IMR-90 (cell line): Measurements from ENCODE around the gene EIF1. TPM values are rescaled to one million over a fixed set of nuclear protein-coding genes. Genes with fewer than 3 reads are reported as not detected.

Experiments
- ATAC-seq: fragments of 200-7000 bp; cut with Tn5 transposase; 2 replicates; pipeline ENCODE4 v1.9.1; 2020; ENCODE audit warnings: low read depth, mild to moderate bottlenecking, moderate library complexity
- BruUV-seq: library from RNA; stranded (reverse); fragments of 400-500 nt; replicated peaks from 2 replicates; lab custom pipeline; 2021; lab: Mats Ljungman, UMichigan
- CTCF ChIA-PET: fragments of 300-600 bp; formaldehyde crosslinking; extraction: SDS; loops from one replicate; lab custom pipeline; 2021; ENCODE audit warnings: antibody characterized with exemption; lab: Yijun Ruan, JAX
- POLR2A ChIA-PET: fragments of 300-600 bp; sonication (Branson Sonifier 250); formaldehyde crosslinking; loops from one replicate; lab custom pipeline; 2022; ENCODE audit warnings: antibody characterized with exemption; ENCODE audit not compliant: unreplicated experiment; lab: Charles Lee
- DNase-seq: peaks from one replicate; pipeline ENCODE4 v3.0.0; 2013
- H2AFZ ChIP-seq: replicated peaks from 2 replicates; pipeline ENCODE3; 2013; ENCODE audit warnings: low read length, mild to moderate bottlenecking; ENCODE audit not compliant: poor library complexity
- H2AK5ac ChIP-seq: 2 replicates; pipeline ENCODE4 v1.6.1; 2013; ENCODE audit warnings: low read depth, low read length, inconsistent platforms
- H2AK9ac ChIP-seq: replicated peaks from 2 replicates; pipeline ENCODE3; 2013; ENCODE audit warnings: mild to moderate bottlenecking, low read depth, low read length, moderate library complexity; ENCODE audit not compliant: poor library complexity
- H2BK120ac ChIP-seq: 2 replicates; pipeline ENCODE4 v1.6.1; 2013; ENCODE audit warnings: low read depth, low read length, inconsistent platforms
- H2BK15ac ChIP-seq: 3 replicates; pipeline ENCODE4 v1.6.1; 2013; ENCODE audit warnings: low read depth, low read length, inconsistent platforms
- H2BK20ac ChIP-seq: 2 replicates; pipeline ENCODE4 v1.6.1; 2013; ENCODE audit warnings: low read depth, mild to moderate bottlenecking, inconsistent platforms, low read length, moderate library complexity
- H2BK5ac ChIP-seq: 2 replicates; pipeline ENCODE4 v1.6.1; 2013; ENCODE audit warnings: mild to moderate bottlenecking, low read depth, low read length, inconsistent platforms; ENCODE audit not compliant: poor library complexity, severe bottlenecking
- H3K14ac ChIP-seq: replicated peaks from 2 replicates; pipeline ENCODE4 v1.6.1; 2013; ENCODE audit warnings: low read depth, low read length, inconsistent platforms
- H3K18ac ChIP-seq: 2 replicates; pipeline ENCODE4 v1.6.1; 2013; ENCODE audit warnings: low read depth, low read length, control low read depth
- H3K23ac ChIP-seq: 2 replicates; pipeline ENCODE4 v1.6.1; 2013; ENCODE audit warnings: low read depth, low read length, inconsistent platforms
- H3K27ac ChIP-seq: 2 replicates; pipeline ENCODE4 v1.5.1; 2013; ENCODE audit warnings: mild to moderate bottlenecking, control low read depth, low read length; ENCODE audit not compliant: insufficient read depth
- H3K27me3 ChIP-seq: 2 replicates; pipeline ENCODE4 v1.6.1; 2013; ENCODE audit warnings: low read length; ENCODE audit not compliant: control insufficient read depth, insufficient read depth
- H3K36me3 ChIP-seq: 2 replicates; pipeline ENCODE4 v1.6.1; 2013; ENCODE audit warnings: low read length, mixed read lengths; ENCODE audit not compliant: control insufficient read depth, insufficient read depth
- H3K4ac ChIP-seq: 2 replicates; pipeline ENCODE4 v1.6.1; 2013; ENCODE audit warnings: low read depth, low read length, inconsistent platforms
- H3K4me1 ChIP-seq: 2 replicates; pipeline ENCODE4 v1.6.1; 2013; ENCODE audit warnings: low read length, mixed read lengths; ENCODE audit not compliant: control insufficient read depth, insufficient read depth
- H3K4me2 ChIP-seq: 2 replicates; pipeline ENCODE4 v1.6.1; 2013; ENCODE audit warnings: low read depth, mild to moderate bottlenecking, control low read depth, low read length, moderate library complexity
- H3K4me3 ChIP-seq: 2 replicates; pipeline ENCODE4 v1.5.1; 2013; ENCODE audit warnings: low read depth, mild to moderate bottlenecking, control low read depth, low read length, moderate library complexity; ENCODE audit not compliant: insufficient read depth
- H3K56ac ChIP-seq: 2 replicates; pipeline ENCODE4 v1.6.1; 2013; ENCODE audit warnings: low read length, inconsistent platforms; ENCODE audit not compliant: insufficient read depth; ENCODE audit errors: extremely low read depth
- H3K79me1 ChIP-seq, 2 experiments: 2 replicates each; pipeline ENCODE4 v1.6.1; 2013; ENCODE audit warnings: low read length in 2 of 2, inconsistent platforms in 1 of 2, low read depth in 1 of 2
- H3K9ac ChIP-seq: 2 replicates; pipeline ENCODE4 v1.6.1; 2013; ENCODE audit warnings: low read depth, low read length, control low read depth
- H3K9me1 ChIP-seq: 2 replicates; pipeline ENCODE4 v1.6.1; 2013; ENCODE audit warnings: low read length, inconsistent platforms; ENCODE audit not compliant: insufficient read depth
- H3K9me3 ChIP-seq: 2 replicates; pipeline ENCODE4 v1.6.1; 2013; ENCODE audit warnings: low read length; ENCODE audit not compliant: control insufficient read depth, insufficient read depth
- H4K20me1 ChIP-seq: 2 replicates; pipeline ENCODE4 v1.6.1; 2013; ENCODE audit warnings: low read length, inconsistent platforms; ENCODE audit not compliant: insufficient read depth
- H4K5ac ChIP-seq: 2 replicates; pipeline ENCODE4 v1.6.1; 2013; ENCODE audit warnings: mild to moderate bottlenecking, low read depth, low read length, control low read depth
- H4K8ac ChIP-seq, 2 experiments: 2 replicates each; pipeline ENCODE4 v1.6.1; 2013; ENCODE audit warnings: low read depth in 2 of 2, low read length in 2 of 2, control low read depth in 1 of 2, inconsistent platforms in 1 of 2
- H4K91ac ChIP-seq: 2 replicates; pipeline ENCODE4 v1.6.1; 2013; ENCODE audit warnings: low read depth, low read length, inconsistent platforms; ENCODE audit not compliant: insufficient read depth
- BHLHE40 ChIP-seq: fragments of 150-350 bp; IDR thresholded peaks from 2 replicates; pipeline ENCODE4 v1.6.1; 2016; ENCODE audit warnings: mild to moderate bottlenecking, low read depth, low read length
- CEBPB ChIP-seq: IDR thresholded peaks from 2 replicates; pipeline ENCODE4 v1.6.1; 2012; ENCODE audit warnings: low read depth, low read length, improper control_type of control experiment
- CHD1 ChIP-seq: IDR thresholded peaks from 2 replicates; pipeline ENCODE4 v1.6.1; 2012; ENCODE audit warnings: low read depth, low read length, improper control_type of control experiment
- MAFK ChIP-seq: IDR thresholded peaks from 2 replicates; pipeline ENCODE4 v1.6.1; 2012; ENCODE audit warnings: low read depth, low read length, improper control_type of control experiment
- MAZ ChIP-seq: IDR thresholded peaks from 2 replicates; pipeline ENCODE4 v1.6.1; 2012; ENCODE audit warnings: low read depth, mild to moderate bottlenecking, low read length, improper control_type of control experiment, moderate library complexity, borderline replicate concordance
- NFE2L2 ChIP-seq: fragments of 150-350 bp; IDR thresholded peaks from 2 replicates; pipeline ENCODE4 v1.6.1; 2016; ENCODE audit warnings: low read depth, mild to moderate bottlenecking, low read length
- POLR2A ChIP-seq: IDR thresholded peaks from 2 replicates; pipeline ENCODE4 v1.6.1; 2012; ENCODE audit warnings: mild to moderate bottlenecking, low read depth, low read length
- RCOR1 ChIP-seq: IDR thresholded peaks from 2 replicates; pipeline ENCODE4 v1.6.1; 2012; ENCODE audit warnings: mild to moderate bottlenecking, low read length, improper control_type of control experiment; ENCODE audit not compliant: insufficient replicate concordance
- RFX5 ChIP-seq: IDR thresholded peaks from 2 replicates; pipeline ENCODE4 v1.8.0; 2012; ENCODE audit warnings: low read depth, mild to moderate bottlenecking, low read length, moderate library complexity
- SMC3 ChIP-seq: fragments of 150-350 bp; IDR thresholded peaks from 2 replicates; pipeline ENCODE4 v1.6.1; 2016; ENCODE audit warnings: low read depth, mild to moderate bottlenecking, antibody characterized with exemption, low read length, moderate library complexity
- WGBS, 2 experiments: methylation state at CpG; one replicate each; pipeline versions ENCODE4 v1.1.5 to v1.1.7; 2013; ENCODE audit warnings: missing lambda C conversion rate in 2 of 2; ENCODE audit not compliant: insufficient read length in 1 of 2; ENCODE audit errors: extremely low coverage in 2 of 2; 5-methylcytosine and 5-hydroxymethylcytosine counted together
- dilution Hi-C: fragments of 300-500 bp; cut with HindIII; formaldehyde crosslinking; loops from one replicate; pipeline ENCODE4 v1.14.3; 2018; ENCODE audit warnings: low sequenced_read_pairs; ENCODE audit not compliant: unreplicated experiment
- in situ Hi-C: fragments of 300-500 bp; cut with MboI; formaldehyde crosslinking; loops from 3 replicates; pipeline ENCODE4 v1.14.3; 2019; ENCODE audit warnings: low sequenced_read_pairs, inconsistent platforms, mixed read lengths
- intact Hi-C: fragments of 100-400 bp; cut with micrococcal nuclease; formaldehyde crosslinking; loops from 2 replicates; pipeline ENCODE4 v1.10.0; 2022
- polyA plus RNA-seq, 3 experiments: library from polyadenylated mRNA; depleted of rRNA; stranded (reverse); fragments of >200 nt; gene quantifications; 2 replicates each; pipeline ENCODE4 v1.2.3, GENCODE V29; 2012; ENCODE audit warnings: low replicate concordance in 1 of 3
- total RNA-seq: library from RNA; depleted of rRNA; stranded (reverse); fragments of >200 nt; gene quantifications from 2 replicates; pipeline ENCODE4 v1.2.3, GENCODE V29; 2012
- TF ChIP-seq, protein P1 (sequence below): fragments of 150-350 bp; IDR thresholded peaks from 2 replicates; pipeline ENCODE4 v1.6.1; 2016; ENCODE audit warnings: low read depth, mild to moderate bottlenecking, low read length, moderate library complexity, borderline replicate concordance
- TF ChIP-seq, protein P2 (sequence below): conservative IDR thresholded peaks from 2 replicates; pipeline ENCODE4 v1.5.1; 2012; ENCODE audit warnings: mild to moderate bottlenecking, low read depth, low read length, improper control_type of control experiment
- TF ChIP-seq, protein P3 (sequence below): fragments of 150-350 bp; IDR thresholded peaks from 2 replicates; pipeline ENCODE4 v1.6.1; 2017; ENCODE audit warnings: mild to moderate bottlenecking, antibody characterized with exemption, low read length, low read depth

Gene EIF1
- total and polyA plus RNA-seq, 2 of the 4 experiments (the other 2 are of a cell fraction) = 89.4 to 381 TPM

DNA sequence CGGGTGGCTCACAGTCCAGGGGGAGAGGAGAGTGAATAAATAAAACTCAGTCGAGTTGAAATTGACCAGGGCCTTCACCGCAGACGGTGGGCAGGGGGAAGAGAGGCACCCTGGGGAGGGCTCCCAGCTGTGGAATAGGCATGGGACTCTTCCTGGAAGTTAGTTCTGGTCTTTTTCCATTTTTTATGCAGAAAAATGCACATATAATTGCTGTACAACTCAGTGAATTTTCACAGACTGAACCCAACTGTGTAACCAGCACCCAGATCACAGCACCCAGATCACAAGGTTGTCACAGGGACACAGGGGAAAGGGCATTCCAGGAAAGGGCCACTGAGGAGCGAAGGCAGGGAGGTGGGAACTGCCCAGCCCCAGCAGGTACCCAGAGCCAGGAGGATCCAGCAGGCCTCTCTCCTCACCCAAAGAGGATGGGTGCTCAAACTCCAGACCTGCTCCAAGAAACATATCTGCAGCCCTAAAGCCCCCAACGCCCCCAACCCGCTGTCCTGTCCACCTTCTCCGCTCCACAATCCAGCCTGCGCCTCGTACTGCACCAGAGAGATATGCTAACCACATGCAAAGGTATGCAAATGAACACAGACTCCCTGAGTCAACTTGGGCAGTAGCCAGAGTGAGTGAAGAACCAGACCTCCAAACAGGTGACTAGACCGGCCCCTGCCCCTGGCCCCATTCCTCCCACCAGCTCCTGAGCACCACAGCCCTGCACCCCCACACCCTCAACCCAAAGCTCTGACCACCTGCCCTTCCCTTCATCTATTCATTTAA is 29.1 kb upstream of the EIF1 start:
- peak overlapping the region; percentile 48 for H2AK9ac ChIP-seq
- no peak overlapping the region for H3K27ac ChIP-seq
- no peak overlapping the region for H3K56ac ChIP-seq
- H2BK120ac ChIP-seq = no peak overlapping the region
- POLR2A ChIA-PET = no interaction called here
- H4K20me1 ChIP-seq = no peaks in the 10 kb centered on the region
- no peaks in the 10 kb centered on the region for H3K36me3 ChIP-seq
- in situ Hi-C loops (loop anchor here (5.0 to 25.0 kb wide), 7 partner anchors 107 to 1297 kb away; partner anchors contain the start of gene GJD3), dilution Hi-C loops (no loop called here), intact Hi-C loops (no loop called here)
- H3K79me1 ChIP-seq = no peaks in the 10 kb centered on the region
- no peak overlapping the region for H3K23ac ChIP-seq
- H3K27me3 ChIP-seq = peaks cover 3% of the 10 kb centered on the region; the same call in 1 of the 2 replicates
- H2AFZ ChIP-seq = peak overlapping the region; percentile 35
- no peak overlapping the region for H4K5ac ChIP-seq
- H3K9me3 ChIP-seq = no peaks in the 10 kb centered on the region
- H4K8ac ChIP-seq = no peak overlapping the region
- H2BK15ac ChIP-seq = no peak overlapping the region
- H2BK5ac ChIP-seq = no peak overlapping the region
- H3K4me2 ChIP-seq = no peak overlapping the region
- H3K4ac ChIP-seq = no peak overlapping the region
- ATAC-seq (no peak), DNase-seq (peak; percentile 22)
- H3K4me1 ChIP-seq = no peaks in the 10 kb centered on the region
- no peak for TF ChIP-seq SMC3
- no peak for TF ChIP-seq CHD1
- TF ChIP-seq, protein P1, sequence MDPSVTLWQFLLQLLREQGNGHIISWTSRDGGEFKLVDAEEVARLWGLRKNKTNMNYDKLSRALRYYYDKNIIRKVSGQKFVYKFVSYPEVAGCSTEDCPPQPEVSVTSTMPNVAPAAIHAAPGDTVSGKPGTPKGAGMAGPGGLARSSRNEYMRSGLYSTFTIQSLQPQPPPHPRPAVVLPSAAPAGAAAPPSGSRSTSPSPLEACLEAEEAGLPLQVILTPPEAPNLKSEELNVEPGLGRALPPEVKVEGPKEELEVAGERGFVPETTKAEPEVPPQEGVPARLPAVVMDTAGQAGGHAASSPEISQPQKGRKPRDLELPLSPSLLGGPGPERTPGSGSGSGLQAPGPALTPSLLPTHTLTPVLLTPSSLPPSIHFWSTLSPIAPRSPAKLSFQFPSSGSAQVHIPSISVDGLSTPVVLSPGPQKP = no peak
- TF ChIP-seq MAFK = no peak
- no peak for TF ChIP-seq MAZ
- TF ChIP-seq RCOR1 = no peak
- TF ChIP-seq, protein P2, sequence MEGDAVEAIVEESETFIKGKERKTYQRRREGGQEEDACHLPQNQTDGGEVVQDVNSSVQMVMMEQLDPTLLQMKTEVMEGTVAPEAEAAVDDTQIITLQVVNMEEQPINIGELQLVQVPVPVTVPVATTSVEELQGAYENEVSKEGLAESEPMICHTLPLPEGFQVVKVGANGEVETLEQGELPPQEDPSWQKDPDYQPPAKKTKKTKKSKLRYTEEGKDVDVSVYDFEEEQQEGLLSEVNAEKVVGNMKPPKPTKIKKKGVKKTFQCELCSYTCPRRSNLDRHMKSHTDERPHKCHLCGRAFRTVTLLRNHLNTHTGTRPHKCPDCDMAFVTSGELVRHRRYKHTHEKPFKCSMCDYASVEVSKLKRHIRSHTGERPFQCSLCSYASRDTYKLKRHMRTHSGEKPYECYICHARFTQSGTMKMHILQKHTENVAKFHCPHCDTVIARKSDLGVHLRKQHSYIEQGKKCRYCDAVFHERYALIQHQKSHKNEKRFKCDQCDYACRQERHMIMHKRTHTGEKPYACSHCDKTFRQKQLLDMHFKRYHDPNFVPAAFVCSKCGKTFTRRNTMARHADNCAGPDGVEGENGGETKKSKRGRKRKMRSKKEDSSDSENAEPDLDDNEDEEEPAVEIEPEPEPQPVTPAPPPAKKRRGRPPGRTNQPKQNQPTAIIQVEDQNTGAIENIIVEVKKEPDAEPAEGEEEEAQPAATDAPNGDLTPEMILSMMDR = no peak
- TF ChIP-seq RFX5 = no peak
- no peak for TF ChIP-seq CEBPB
- TF ChIP-seq BHLHE40 = no peak
- TF ChIP-seq, protein P3, sequence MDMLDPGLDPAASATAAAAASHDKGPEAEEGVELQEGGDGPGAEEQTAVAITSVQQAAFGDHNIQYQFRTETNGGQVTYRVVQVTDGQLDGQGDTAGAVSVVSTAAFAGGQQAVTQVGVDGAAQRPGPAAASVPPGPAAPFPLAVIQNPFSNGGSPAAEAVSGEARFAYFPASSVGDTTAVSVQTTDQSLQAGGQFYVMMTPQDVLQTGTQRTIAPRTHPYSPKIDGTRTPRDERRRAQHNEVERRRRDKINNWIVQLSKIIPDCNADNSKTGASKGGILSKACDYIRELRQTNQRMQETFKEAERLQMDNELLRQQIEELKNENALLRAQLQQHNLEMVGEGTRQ = no peak
- no peak for TF ChIP-seq NFE2L2
- TF ChIP-seq POLR2A = no peak
- no peak overlapping the region for H4K91ac ChIP-seq
- no TSS peak for BruUV-seq
- H3K4me3 ChIP-seq = no peak overlapping the region
- CTCF ChIA-PET = interaction anchor here (1.9 kb wide), 1 partner anchor 11 kb away, joined by 6 read pairs; no protein-coding TSS in a partner anchor
- 80% methylated on average over 1 of the region's 11 CpGs; no CpG with 5 or more reads in 1 of the 2 experiments for WGBS, 2 experiments
- no peaks in the 10 kb centered on the region for H3K9me1 ChIP-seq
- no peak overlapping the region for H3K18ac ChIP-seq
- H2BK20ac ChIP-seq = no peak overlapping the region
- H3K14ac ChIP-seq = no peak overlapping the region
- no peak overlapping the region for H3K9ac ChIP-seq
- no peak overlapping the region for H2AK5ac ChIP-seq
